HG03135 (cell line): ENCODE data around the gene PAQR5.
"Not testable (repeated sequence)": the region's sequence is repeated elsewhere in the genome, so short reads cannot be mapped to it uniquely, and the experiment has no call there.

Experiments used
- ATAC-seq: cut with Tn5 transposase; IDR thresholded peaks from one replicate; pipeline ENCODE4 v1.9.1; 2021; ENCODE audit warnings: mild to moderate bottlenecking, moderate library complexity; ENCODE audit not compliant: unreplicated experiment

Gene PAQR5

GRCh38 chr15:69346112-69346511, 47.4 kb downstream of the PAQR5 start:
- ATAC-seq: no peak

GRCh38 chr15:69351333-69351732, 52.6 kb downstream of the PAQR5 start:
- no peak for ATAC-seq

- no peak for ATAC-seq
Measured at GRCh38 chr15:69351884-69352283, 53.2 kb downstream of the PAQR5 start.

- ATAC-seq: no peak
Measured at GRCh38 chr15:69357773-69358771, 59.4 kb downstream of the PAQR5 start.

- no peak for ATAC-seq
Measured at GRCh38 chr15:69358850-69359249, 60.1 kb downstream of the PAQR5 start.

- no peak for ATAC-seq
Measured at GRCh38 chr15:69359722-69360121, 61.0 kb downstream of the PAQR5 start.

- ATAC-seq: no peak
Measured at GRCh38 chr15:69360642-69361041, 61.9 kb downstream of the PAQR5 start.

GRCh38 chr15:69367236-69367635, 68.5 kb downstream of the PAQR5 start:
- no peak for ATAC-seq

GRCh38 chr15:69369631-69370030, 70.9 kb downstream of the PAQR5 start:
- no peak for ATAC-seq

- no peak for ATAC-seq
Measured at GRCh38 chr15:69373406-69373805, 74.7 kb downstream of the PAQR5 start.

- no peak for ATAC-seq
Measured at GRCh38 chr15:69375151-69375790, 76.6 kb downstream of the PAQR5 start.

GRCh38 chr15:69377216-69377970, 78.7 kb downstream of the PAQR5 start:
- no peak for ATAC-seq

GRCh38 chr15:69380100-69380725, 81.5 kb downstream of the PAQR5 start:
- ATAC-seq: no peak

- no peak for ATAC-seq
Measured at GRCh38 chr15:69380726-69381105, 82.0 kb downstream of the PAQR5 start.

- not testable (repeated sequence) for ATAC-seq
Measured at GRCh38 chr15:69382176-69382575, 83.5 kb downstream of the PAQR5 start.

GRCh38 chr15:69384066-69384465, 85.4 kb downstream of the PAQR5 start:
- ATAC-seq: not testable (repeated sequence)

- ATAC-seq: no peak
Measured at GRCh38 chr15:69384626-69385598, 86.2 kb downstream of the PAQR5 start.

GRCh38 chr15:69385831-69386230, 87.1 kb downstream of the PAQR5 start:
- no peak for ATAC-seq

- ATAC-seq: no peak
Measured at GRCh38 chr15:69386284-69386683, 87.6 kb downstream of the PAQR5 start.

- ATAC-seq: no peak
Measured at GRCh38 chr15:69388260-69388705, 89.6 kb downstream of the PAQR5 start.
